SK-N-DZ (cell line): ENCODE results near the gene FAM221A. TPM values are rescaled to one million over a fixed set of nuclear protein-coding genes. Genes with fewer than 3 reads are reported as not detected.
"Not testable (repeated sequence)": the region's sequence is repeated elsewhere in the genome, so short reads cannot be mapped to it uniquely, and the experiment has no call there.

Source experiments
- DNase-seq: peaks from one replicate; pipeline ENCODE4 v3.0.0-alpha.2; 2015; ENCODE audit warnings: low spot score
- polyA plus RNA-seq, 2 experiments: library from polyadenylated mRNA; depleted of rRNA; stranded (reverse); fragments of >200 nt; gene quantifications; 2 replicates each; pipeline ENCODE4 v1.2.3, GENCODE V29; 2014

The FAM221A gene
- polyA plus RNA-seq (2014; cell fraction: cytosol; rRNA removed), result 23.4 and 32.7 TPM in 2 replicates
- polyA plus RNA-seq (2014; cell fraction: nucleus; rRNA removed), result 17.8 and 21.5 TPM in 2 replicates

GRCh38 chr7:23679898-23680413 lies at the start of gene FAM221A:
Gene FAM221A (plus strand): TSS chr7:23680199. CDS start chr7:23680219, 20 bp downstream.
- DNase-seq, result peak; percentile 74

GRCh38 chr7:23633417-23633816 lies 46.6 kb upstream of the FAM221A start:
- no peak for DNase-seq

DNA sequence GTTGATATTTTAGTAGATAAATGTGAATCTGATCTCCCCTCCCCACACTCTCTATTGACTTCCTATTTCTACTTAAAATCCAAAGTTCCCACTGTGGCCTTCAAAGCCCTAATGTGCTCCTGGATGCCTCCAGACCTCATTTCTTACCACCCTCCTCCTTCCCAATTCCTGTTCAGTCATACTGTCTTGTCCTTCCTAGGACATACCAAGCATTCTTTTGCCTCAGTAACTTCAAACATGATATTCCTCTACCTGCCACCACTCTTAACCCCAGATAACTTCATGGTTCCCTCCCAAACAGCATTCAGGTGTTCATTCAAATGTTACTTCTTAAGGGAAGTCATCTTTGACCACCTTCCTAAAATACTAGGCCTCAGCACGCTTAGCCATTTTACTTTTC lies 34.2 kb upstream of the FAM221A start:
- no peak for DNase-seq

GRCh38 chr7:23653942-23654341 lies 26.1 kb upstream of the FAM221A start:
- DNase-seq, result no peak

GRCh38 chr7:23654508-23654907 lies 25.5 kb upstream of the FAM221A start:
- DNase-seq, result peak; percentile 30

- DNase-seq, result no peak
These were observed 24.6 kb upstream of the FAM221A start for GRCh38 chr7:23655433-23655832.

GRCh38 chr7:23658831-23659427 lies 21.1 kb upstream of the FAM221A start:
- DNase-seq, result no peak

DNA sequence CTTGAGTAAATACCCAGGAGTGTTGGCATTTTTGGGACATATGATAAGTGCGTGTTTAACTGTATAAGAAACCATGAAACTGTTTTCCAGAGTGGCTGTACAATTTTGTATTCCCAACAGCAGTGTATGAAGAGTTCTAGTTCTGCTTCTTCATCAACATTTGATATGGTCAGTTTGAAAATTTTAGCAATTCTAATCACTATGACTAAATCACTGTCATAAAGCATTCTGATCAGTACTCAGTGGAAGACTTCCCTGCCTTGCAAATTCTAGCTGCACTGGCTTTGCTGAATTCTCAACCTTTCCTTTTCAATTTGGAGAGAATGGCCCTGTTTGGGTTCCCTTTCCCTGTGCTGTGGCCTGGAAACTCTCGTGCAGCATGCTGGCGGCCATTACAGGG lies 18.6 kb upstream of the FAM221A start:
- DNase-seq, result no peak

- no peak for DNase-seq
These were observed 17.6 kb upstream of the FAM221A start for GRCh38 chr7:23662124-23662983.

GRCh38 chr7:23662984-23663313 lies 17.1 kb upstream of the FAM221A start:
- DNase-seq, result no peak

DNA sequence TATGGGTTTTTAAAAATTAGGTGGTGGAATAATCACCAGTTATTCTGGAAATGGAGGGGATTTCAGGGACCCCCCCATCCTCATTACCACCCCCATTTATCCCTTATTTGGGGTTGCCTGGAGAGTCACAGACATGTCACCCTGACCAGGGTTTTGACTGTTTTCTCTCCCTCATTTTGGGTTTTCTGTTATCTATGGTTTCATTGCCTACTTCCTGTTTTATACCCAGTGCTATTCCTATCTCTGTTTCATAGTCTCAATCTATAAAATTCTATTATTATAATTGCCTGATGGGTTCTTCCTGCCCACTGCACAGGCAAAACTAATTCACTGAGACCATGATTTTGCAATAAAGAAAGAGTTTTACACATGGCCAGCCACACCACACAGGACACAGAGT lies 15.9 kb upstream of the FAM221A start:
- DNase-seq, result no peak

- no peak for DNase-seq
These were observed 8.0 kb upstream of the FAM221A start for GRCh38 chr7:23672033-23672432.

DNA sequence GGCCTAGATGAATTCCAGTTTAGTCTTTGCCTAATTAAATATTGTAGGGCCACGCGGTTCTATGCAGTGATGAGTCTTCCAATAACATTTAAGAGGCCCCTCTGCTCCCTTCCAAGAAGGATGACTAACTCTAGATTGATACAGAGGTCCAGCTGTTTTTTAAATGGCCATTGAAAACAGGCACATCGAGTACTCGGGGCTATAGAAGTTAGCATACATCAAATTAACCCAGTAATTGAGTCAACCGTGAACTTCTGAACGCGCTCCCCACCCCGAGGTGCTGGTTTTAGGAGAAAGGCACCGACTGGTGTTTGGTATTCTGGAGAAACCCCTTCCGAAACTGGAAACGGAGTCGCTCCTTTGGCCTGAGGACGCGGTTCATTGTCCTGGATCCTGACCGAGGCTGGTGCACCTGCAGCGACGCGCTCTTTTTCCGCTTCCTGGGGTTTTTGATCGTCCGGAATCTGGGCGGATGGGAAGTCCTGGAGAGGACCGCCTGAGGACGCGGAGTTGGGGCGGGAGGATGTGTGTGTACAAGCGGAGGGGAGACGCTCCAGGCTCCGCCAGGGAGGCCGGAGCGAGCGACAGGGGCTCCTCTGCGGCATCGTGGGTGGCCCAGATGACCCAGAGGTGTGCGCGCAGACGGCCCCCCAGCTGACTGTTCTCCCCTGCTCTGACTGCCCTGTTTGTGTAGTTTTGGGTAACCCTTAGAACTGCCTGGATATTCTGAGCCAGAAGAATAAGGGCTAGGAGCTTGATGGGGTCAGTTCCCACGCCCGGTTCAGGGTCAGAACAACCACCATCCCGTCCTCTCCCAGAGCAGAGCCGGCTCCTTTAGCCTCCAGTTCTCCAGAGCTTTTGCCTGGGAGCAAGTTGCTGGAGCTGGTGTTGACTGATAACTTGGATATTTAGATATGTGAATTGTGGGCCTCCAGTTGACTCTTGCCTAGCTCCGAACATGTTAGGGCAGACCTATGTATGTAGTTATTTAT lies 711 bp downstream of the FAM221A start:
- peak; percentile 82 for DNase-seq

DNA sequence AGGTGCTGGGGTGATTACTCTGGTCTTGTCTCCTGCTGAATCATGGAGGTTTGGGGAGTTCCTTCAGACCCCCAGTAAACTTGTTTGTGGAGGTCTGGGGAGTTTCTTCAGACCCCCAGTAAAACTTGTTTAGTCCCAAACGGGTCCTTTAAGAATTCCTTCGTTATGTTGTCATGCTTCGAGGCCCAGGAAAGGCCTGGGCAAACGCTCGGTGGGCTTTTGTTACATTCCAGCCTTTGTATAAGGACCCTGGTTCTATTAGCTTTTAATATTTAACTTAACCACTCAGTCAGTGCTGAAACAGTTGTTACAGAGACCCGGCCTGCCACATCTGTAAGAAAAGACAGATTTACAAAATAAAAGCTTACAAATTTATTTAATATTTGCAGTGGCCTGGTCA lies 4.0 kb downstream of the FAM221A start:
- not testable (repeated sequence) for DNase-seq

GRCh38 chr7:23685731-23686130 lies 5.7 kb downstream of the FAM221A start:
- DNase-seq, result no peak

- no peak for DNase-seq
These were observed 7.0 kb downstream of the FAM221A start for GRCh38 chr7:23687011-23687410.

DNA sequence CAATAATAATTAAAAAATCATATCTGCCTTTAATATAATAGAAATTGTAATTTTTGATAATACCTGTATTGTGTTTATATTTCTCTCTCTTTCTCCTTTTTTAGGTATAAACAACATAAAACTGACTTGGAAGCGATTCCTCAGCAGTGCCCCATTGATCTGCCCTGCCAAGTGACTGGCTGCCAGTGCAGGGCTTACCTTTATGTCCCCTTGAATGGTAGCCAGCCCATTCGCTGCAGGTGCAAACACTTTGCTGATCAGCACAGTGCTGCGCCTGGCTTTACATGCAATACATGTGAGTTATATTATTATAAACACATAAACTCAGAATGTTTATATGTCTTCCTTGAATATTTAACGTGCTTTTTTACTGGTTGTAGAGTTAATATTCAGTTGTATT lies 9.2 kb downstream of the FAM221A start:
- DNase-seq, result no peak

GRCh38 chr7:23691320-23691719 lies 11.3 kb downstream of the FAM221A start:
- no peak for DNase-seq

- DNase-seq, result no peak
These were observed 13.2 kb downstream of the FAM221A start for GRCh38 chr7:23693224-23693623.

DNA sequence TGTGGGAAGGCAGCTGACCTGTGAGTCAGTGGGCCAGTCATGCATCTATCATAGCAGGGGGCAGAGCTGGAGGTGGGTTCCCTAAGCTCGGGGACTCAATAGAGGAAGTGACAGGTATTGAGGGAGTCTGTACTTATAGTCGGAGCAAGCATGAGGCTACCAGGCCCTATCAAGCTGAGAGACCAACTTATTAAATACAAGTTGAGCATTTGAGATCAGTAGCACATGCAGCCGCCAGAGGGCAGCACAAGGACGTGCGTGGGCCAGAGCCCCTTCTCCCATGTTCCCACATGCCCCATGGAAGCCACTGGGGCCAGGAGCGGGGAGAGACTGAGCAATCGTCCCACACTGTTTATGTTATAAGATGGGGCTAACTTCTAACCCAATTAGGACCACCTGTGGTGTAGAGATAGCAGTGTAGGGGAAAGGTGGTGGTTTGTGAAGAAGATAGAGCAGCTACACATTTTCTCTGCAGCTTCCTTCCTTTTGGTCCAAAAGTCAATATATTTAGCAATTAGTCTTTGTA lies 17.0 kb downstream of the FAM221A start:
- DNase-seq, result peak; percentile 76

DNA sequence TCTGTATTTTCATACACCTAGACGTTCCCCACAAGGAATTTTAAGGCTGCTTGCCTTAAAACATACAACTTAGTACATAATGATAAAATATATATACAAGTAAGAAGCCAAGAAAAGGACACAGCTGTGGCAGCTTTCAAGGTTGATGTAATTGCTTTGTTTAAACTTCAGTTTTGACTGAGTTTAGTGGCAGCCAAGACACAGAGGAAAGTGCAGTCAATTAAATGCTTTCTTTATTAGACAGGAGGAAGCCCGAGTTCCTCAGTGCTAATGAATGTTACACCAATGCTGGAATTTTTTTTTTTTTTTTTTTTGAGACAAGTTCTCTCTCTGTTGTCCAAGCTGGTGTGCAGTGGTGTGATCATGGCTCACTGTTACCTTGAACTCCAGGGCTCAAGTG lies 18.8 kb downstream of the FAM221A start:
- DNase-seq, result no peak
